ENCODE results near the gene KCNG1.

DNA sequence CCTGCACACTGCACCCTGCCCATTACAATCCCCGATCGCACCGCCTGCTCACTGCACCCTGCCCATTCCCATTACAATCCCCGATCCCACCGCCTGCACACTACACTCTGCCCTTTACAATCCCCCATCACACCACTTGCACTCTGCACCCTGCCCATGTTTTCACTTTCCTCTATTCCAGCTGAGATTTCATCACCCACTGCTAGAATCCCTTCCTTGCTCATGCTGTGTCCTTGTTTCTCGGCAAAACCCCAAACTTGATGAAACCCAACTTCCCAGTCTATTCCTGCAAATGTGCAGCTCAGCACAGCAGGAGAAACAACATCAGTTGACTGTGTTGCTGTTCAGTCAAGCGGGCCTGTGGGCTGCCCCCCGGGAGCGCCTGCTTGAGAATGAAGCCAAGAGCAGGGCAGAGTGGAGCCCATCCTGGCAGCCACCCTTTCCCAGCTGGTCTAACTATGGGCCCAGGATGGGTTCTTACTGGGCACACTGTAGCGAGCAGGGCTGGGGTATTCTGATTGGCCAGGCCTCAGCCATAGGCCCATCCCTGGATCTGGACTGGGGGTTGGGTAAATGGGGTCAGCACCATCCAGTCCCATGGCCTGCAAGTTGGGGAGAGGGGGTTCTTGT lies 47.1 kb downstream of the KCNG1 start:
- TF ChIP-seq TAF1 (IDR thresholded peaks at IDR 0.05; ENCODE audit: borderline replicate concordance, low read depth, low read length) (no peak), POLR2A (IDR thresholded peaks at IDR 0.05; ENCODE audit: low read depth, low read length) (no peak), POLR2AphosphoS5 (IDR thresholded peaks at IDR 0.05; ENCODE audit: low read depth, low read length) (no peak)
